ENCODE results near the gene EBLN2. TPM values are rescaled to one million over a fixed set of nuclear protein-coding genes. Genes with fewer than 3 reads are reported as not detected.

EBLN2 gene
- total and polyA plus RNA-seq, 4 donors, result 0.61 to 18.5 (median 2.5) TPM

- no peaks in the 10 kb centered on the region for H3K9me3 ChIP-seq (ENCODE audit: control insufficient read depth in 4 of 4, insufficient read depth in 3 of 4, low read length in 3 of 4)
- peaks cover 0 to 32% (median 6%) of the 10 kb centered on the region in 5 donors for H3K4me1 ChIP-seq (ENCODE audit: control insufficient read depth in 5 of 5, insufficient read depth in 5 of 5, low read length in 5 of 5)
- H3K4me3 ChIP-seq, result no peak overlapping the region
- ATAC-seq (ENCODE audit: insufficient read depth, low FRiP score) (no peak), DNase-seq (no peak)
- WGBS, 2 donors, result 95 to 98% methylated on average over 2 of the region's 2 CpGs
- H3K9ac ChIP-seq (ENCODE audit: insufficient read depth in 1 of 2, low read length in 2 of 2), result no peak overlapping the region
- H3K36me3 ChIP-seq (ENCODE audit: control insufficient read depth in 4 of 4, insufficient read depth in 4 of 4, low read length in 4 of 4), result peaks cover 0 to 2% (median 0%) of the 10 kb centered on the region in 4 donors
- no peak overlapping the region for H3K27ac ChIP-seq (ENCODE audit: low read depth in 1 of 2, low read length in 1 of 2)
- no peaks in the 10 kb centered on the region for H3K27me3 ChIP-seq (ENCODE audit: control insufficient read depth in 3 of 3, insufficient read depth in 3 of 3, low read length in 2 of 3)
- no peak for TF ChIP-seq CTCF (IDR thresholded peaks at IDR 0.05; ENCODE audit: control extremely low read depth, extremely low read depth)
Observed at GRCh38 chr3:73026760-73027113, 34.7 kb upstream of the EBLN2 start.

DNA sequence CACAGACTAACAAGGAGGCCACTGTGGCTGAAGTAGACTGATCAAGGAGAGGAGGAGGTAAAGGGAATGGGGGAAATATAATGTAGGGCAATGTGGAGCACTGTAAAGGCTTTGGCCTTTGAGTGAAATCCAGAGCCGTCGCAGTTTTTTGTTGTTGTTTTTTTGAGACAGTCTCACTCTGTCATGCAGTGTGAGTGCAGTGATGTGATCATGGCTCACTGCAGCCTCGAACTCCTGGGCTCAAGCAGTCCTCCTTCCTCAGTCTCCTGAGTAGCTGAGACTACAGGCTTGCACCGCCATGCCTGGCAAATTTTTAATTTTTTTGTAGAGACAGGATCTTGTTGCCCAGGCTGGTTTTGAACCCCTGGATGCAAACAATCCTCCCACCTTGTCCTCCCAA lies 32.7 kb upstream of the EBLN2 start:
- Histone ChIP-seq H3K4me3 (no peak overlapping the region), H3K36me3 (ENCODE audit: control insufficient read depth in 4 of 4, insufficient read depth in 4 of 4, low read length in 4 of 4) (peaks cover 0 to 2% (median under 1%) of the 10 kb centered on the region in 4 donors), H3K4me1 (ENCODE audit: control insufficient read depth in 5 of 5, insufficient read depth in 5 of 5, low read length in 5 of 5) (peaks cover 0 to 32% (median 6%) of the 10 kb centered on the region in 5 donors), H3K9ac (ENCODE audit: insufficient read depth in 1 of 2, low read length in 2 of 2) (no peak overlapping the region), H3K9me3 (ENCODE audit: control insufficient read depth in 4 of 4, insufficient read depth in 3 of 4, low read length in 3 of 4) (no peaks in the 10 kb centered on the region), H3K27ac (ENCODE audit: low read depth in 1 of 2, low read length in 1 of 2) (peak overlapping the region; percentile 23 to 24), H3K27me3 (ENCODE audit: control insufficient read depth in 3 of 3, insufficient read depth in 3 of 3, low read length in 2 of 3) (no peaks in the 10 kb centered on the region)
- no peak for ATAC-seq (ENCODE audit: insufficient read depth, low FRiP score)
- TF ChIP-seq CTCF (IDR thresholded peaks at IDR 0.05; ENCODE audit: control extremely low read depth, extremely low read depth), result no peak
- WGBS, 2 donors, result 67 to 94% methylated on average over 4 of the region's 4 CpGs
- DNase-seq, result no peak

DNA sequence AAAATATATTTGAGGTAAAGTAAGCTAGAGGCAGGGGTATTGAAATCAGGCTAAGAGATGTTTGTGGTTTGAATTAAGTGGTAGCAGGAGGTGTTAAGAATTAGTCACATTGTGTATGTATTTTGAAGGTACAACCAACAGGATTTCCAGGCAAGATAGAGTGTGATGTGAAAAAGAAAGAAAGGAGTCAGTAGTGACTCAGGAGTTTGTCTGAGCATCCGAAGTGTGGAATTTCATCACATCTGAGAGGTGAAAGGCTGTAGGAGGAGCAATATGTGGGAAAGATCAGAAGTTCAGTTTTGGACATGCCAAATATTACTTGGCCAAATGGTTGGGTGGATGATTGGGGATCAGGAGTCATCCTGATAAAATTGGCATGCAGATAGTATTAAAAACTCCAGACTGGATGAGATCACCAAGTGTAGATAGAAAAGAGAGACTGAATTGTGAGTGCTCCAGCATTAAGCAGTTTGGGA lies 32.1 kb upstream of the EBLN2 start:
- ATAC-seq (ENCODE audit: insufficient read depth, low FRiP score), result peak; percentile 76
- no peaks in the 10 kb centered on the region for H3K27me3 ChIP-seq (ENCODE audit: control insufficient read depth in 3 of 3, insufficient read depth in 3 of 3, low read length in 2 of 3)
- H3K4me1 ChIP-seq (ENCODE audit: control insufficient read depth in 5 of 5, insufficient read depth in 5 of 5, low read length in 5 of 5), result peaks cover 0 to 33% (median 6%) of the 10 kb centered on the region in 5 donors
- H3K9me3 ChIP-seq (ENCODE audit: control insufficient read depth in 4 of 4, insufficient read depth in 3 of 4, low read length in 3 of 4), result no peaks in the 10 kb centered on the region
- H3K27ac ChIP-seq (ENCODE audit: low read depth in 1 of 2, low read length in 1 of 2), result peak overlapping the region in 1 of 2 donors; percentile 24
- no peak overlapping the region for H3K4me3 ChIP-seq
- DNase-seq, result no peak
- peaks cover 0 to 2% (median under 1%) of the 10 kb centered on the region in 4 donors for H3K36me3 ChIP-seq (ENCODE audit: control insufficient read depth in 4 of 4, insufficient read depth in 4 of 4, low read length in 4 of 4)
- 20 to 36% methylated on average over 1 of the region's 1 CpG for WGBS, 2 donors
- no peak for TF ChIP-seq CTCF (IDR thresholded peaks at IDR 0.05; ENCODE audit: control extremely low read depth, extremely low read depth)
- H3K9ac ChIP-seq (ENCODE audit: insufficient read depth in 1 of 2, low read length in 2 of 2), result no peak overlapping the region

- Histone ChIP-seq H3K4me3 (no peak overlapping the region), H3K9me3 (ENCODE audit: control insufficient read depth in 4 of 4, insufficient read depth in 3 of 4, low read length in 3 of 4) (no peaks in the 10 kb centered on the region), H3K27me3 (ENCODE audit: control insufficient read depth in 3 of 3, insufficient read depth in 3 of 3, low read length in 2 of 3) (no peaks in the 10 kb centered on the region), H3K36me3 (ENCODE audit: control insufficient read depth in 4 of 4, insufficient read depth in 4 of 4, low read length in 4 of 4) (peaks cover 0 to 2% (median 2%) of the 10 kb centered on the region in 4 donors), H3K9ac (ENCODE audit: insufficient read depth in 1 of 2, low read length in 2 of 2) (no peak overlapping the region), H3K4me1 (ENCODE audit: control insufficient read depth in 5 of 5, insufficient read depth in 5 of 5, low read length in 5 of 5) (peaks cover 0 to 35% (median 6%) of the 10 kb centered on the region in 5 donors), H3K27ac (ENCODE audit: low read depth in 1 of 2, low read length in 1 of 2) (peak overlapping the region in 1 of 2 donors; percentile 60)
- DNase-seq (no peak), ATAC-seq (ENCODE audit: insufficient read depth, low FRiP score) (no peak)
- no peak for TF ChIP-seq CTCF (IDR thresholded peaks at IDR 0.05; ENCODE audit: control extremely low read depth, extremely low read depth)
- WGBS, 2 donors, result 94 to 97% methylated on average over 1 of the region's 1 CpG
Observed at GRCh38 chr3:73030073-73030597, 31.3 kb upstream of the EBLN2 start.
